HUDEP-2 (cell line): ENCODE results near the gene NACC2.
A peak's percentile ranks its signal among the peaks of the same experiment; 100 is the strongest.

Experiments
- DNase-seq, 76 experiments: peaks; one replicate each; lab custom pipeline; 2025; ENCODE audit not compliant: unreplicated experiment in 76 of 76; lab: John Stamatoyannopoulos, UW

NACC2 gene

DNA sequence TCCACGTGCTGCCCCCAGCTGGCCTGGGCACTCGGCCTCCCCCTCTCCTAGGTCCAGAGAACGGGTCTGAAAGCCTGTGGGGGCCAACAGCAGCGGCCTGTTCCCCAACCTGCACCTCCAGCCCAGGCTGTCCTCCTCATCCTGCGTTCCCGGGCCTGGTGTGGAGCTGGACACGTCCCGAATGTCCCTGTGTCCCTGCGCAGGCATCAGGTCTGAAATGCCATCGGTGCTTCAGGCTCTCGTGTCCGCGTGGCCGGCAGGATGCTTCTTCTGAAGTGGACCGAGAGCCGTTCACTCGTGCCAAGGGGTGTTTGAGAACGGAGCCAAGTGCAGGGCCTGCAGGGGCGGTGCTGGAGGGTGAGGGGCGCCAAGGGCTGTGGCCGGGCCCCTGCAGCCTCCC lies 109.2 kb downstream of the NACC2 start:
- no peak for DNase-seq

DNA sequence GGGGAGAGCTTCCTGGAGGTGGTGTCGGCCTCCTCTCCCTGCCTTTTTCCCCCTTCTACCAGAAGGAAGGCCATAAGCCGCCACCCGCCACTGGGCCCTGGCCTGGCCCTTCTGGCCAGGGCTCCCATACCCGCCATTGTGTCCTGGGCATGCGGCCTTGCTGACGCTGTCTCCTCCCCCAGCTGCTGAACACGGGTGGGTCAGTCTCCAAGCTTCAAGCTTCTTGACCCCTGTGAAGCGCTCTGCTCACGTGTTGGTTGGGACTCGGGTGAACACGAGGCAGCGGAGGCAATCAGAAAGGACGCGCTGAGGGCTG lies 109.7 kb downstream of the NACC2 start:
- DNase-seq = no peak

DNA sequence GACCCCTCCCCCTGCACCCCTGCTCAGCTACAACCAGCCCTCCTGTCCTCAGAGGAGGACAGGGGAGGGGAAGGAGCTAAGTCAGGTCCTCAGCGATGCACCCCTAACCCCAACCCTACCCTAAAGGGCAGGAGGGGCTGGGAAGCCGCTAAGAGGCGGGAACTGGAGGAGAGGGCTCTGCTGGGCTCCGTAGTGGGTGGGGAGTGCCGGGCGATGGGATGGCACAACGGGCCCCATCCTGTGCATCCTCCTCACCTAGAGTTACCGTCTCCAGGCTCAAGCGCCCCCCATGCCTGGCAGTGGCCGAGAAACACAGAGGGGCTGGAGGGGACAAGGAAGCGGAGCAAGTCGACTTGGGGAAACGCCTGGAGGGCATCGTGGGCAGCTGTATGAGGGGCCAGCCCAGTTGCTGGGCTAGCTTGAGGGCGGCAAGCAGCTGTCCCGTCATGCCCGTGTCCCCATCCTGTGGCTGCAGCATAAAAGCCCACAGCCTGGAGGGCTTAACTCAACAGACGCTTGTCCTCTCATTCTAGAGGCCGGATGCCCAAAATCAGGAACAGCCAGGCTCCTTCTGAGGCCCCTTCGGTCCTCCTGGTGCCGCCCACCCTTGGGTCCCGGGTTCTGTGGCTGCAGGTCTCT lies 110.9 kb downstream of the NACC2 start:
- no peak for DNase-seq

DNA sequence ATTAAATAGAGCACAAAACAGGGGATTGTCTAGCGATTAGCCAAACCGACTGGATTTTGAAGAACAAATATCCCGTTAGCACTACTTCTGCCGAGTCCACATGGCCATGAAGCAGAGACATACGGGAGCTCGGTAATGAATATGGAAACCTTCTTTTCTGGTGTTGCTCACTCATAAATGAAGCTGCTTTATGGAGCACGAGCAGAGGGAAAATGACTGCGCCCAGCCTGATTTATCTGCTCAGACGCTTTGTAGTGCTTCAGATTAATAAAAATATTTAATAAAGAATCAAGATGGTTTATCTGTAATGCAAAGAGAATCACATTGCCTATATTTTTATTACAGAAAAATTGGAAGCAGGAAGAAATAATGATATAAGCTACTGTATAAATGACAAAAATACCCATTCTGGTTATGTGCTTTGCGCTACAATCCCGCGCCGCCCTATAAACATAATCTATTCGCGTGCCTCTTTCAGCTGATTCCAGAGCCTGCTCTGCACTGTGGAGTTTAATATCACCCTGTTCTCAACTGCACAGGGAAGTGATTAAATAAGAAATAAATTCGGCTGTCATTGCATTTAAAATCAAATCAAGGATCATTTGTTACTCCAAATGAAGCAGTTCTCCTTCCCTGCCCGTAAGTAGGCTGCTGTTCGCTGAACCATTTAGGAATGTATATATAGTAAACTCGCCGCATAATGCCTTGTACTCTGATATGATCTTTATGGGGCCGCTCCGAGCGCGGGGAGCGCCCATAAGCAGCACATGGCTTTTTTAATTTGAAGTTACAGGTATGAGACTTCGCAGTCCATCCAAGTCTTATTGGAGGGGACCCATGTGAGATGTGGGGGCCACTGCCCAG lies 111.6 kb downstream of the NACC2 start:
- DNase-seq = no peak

DNA sequence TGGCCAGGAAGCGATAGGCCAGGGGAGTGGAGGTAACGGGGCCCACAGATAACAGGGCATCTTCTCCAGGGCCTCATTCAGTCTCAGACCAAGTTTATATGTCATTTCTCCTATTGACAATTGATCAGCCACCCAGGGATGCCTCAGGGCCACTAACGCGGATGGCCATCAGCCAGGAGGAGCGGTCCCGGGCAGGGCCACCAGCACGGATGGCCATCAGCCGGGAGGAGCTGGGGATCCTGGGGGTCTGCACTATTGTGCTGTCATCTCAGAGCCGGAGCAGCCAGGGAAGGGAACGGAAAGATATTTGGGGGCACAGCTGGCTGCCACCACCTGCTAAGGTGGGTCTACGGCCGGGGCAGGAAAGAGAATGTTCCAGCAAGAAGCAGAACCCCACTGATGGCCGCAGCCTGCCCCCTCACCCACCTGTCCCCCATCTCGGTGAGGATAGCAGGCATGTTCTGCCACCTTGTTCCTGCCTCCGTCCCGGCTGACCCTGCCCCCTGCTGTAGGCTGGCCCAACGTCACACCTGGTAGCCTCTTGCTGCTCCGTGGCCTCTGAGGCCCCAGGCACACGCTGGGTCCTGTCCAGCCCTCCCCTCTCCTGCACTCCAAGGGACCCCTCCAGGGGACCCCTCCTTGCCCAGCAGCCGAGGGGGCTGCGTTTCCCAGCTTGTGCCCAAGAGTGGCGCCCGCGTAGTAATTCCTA lies 112.4 kb downstream of the NACC2 start:
- no peak for DNase-seq

DNA sequence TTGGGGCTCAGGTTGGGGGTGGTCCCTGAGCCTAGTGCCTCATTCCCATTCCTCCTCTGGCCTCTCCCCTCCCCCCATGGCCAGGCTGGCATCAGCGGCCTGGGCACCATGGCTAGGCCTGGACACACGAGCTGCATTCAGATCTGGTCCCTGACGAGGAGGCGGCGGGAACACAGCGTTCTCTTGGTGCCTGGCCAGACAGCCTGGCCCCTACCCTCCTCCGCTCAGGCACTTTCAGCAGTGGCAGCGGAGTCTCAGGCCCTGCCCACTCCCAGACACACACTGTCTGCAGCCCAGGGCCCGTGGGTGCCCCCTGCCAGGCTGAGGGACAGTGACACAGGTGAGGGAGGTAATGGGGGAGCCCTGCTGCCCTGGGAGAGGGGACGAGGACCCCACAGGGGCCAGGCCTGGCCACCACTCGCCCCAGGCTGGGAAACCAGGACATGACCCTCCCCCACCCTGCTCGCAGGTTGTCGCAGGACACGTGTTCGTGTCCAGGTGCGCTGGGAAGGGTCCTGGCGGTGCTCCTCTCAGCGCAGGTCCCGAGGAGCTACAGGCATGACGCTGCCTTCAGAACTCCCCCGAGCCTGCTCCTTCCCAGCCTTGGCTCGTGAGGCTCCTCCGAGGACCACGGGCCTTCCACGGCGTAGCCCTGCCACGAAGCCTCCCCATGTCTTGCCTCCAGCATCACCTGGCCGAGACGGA lies 114.0 kb downstream of the NACC2 start:
- no peak for DNase-seq

DNA sequence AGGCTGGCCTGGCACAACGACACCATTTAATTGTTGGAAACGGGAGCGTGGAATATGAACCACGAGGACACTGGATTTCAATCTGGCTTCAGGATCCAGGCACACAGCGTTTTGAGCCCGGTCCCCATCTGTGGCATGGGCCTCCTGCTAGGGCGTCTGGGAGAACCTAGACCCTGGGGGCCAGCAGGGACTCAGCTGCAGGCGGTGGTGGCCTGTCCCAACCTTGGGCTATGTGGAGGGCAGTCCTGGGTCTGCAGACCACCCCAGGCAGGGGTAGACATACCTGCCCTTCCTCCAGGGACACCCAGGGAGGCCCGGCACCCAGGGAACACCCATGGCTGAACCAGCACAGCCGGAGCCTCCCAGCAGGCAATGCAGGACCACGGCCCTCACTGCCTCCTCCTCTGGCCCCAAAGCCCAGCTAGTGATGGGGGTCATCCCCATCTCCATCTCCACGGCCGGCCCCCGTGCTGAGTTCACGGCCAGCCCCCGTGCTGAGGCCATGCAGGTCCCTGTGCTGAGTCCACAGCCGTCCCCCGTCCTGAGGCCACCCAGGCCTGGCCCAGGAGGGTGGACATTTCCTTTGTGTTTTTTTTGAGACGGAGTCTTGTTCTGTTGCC lies 115.4 kb downstream of the NACC2 start:
- no peak for DNase-seq

DNA sequence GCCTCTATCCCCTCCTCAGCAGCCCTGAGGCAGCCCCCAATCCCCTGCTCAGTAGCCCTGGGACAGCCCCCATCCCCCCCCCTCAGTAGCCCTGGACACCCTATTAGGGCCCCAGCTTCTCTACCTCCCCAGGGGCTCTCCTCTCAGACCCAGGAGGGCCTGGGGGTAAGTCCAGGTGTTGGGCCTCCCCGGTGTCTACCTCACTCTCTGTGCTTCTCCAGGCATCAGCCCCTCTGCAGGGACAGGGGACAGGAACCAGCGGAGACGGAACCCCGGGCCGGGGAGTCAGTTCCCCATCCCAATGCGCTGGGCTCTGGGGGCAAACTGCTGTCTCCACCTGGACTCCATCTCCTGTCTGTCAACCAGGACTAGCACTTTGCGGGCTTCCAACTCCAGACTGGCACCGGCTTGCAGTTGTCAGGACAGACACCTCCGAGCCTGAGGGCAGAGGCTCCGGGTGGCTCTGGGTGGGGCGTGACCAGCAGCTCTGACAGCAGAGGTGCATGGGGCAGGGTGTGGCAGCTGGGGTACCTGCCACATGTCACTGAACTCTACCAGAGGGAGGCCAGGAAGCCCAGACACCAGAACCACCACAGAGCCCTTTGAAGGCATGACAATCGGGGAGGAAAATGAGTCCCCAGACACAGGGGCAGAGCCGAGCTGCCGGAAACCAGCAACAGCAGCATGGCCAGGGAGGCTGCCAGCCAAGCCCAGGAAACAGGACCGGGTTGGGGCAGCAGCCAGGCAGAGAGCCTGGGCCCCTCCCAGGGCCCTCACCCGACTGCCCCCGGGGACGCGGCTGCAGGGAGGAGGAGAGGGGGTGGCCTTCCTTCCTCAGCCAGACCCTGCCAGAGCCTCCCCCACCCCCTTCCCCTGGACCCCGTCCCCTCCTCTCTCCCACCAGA lies 116.2 kb downstream of the NACC2 start:
- peak in 1 of 76 experiments; percentile 30 for DNase-seq

DNA sequence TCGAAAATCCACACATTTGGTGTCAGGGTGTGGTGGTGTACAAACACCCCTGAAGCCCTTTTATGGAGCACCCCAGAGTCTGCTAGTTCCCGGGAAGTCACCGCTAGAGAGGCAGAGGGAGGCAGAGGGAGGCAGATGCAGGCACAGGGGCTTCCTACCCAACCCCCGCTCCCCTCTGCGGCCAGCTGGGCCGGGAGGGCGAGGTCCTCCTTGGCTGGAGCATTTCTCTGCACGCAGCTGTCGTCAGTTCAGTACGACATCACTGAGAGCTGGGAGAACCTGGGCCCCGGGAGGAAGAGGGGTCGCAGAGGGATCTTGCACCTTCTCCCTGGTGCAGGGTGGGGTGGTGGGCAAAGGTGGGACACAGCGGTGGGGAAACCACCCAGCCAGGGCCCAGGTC lies 118.1 kb downstream of the NACC2 start:
- DNase-seq = no peak

DNA sequence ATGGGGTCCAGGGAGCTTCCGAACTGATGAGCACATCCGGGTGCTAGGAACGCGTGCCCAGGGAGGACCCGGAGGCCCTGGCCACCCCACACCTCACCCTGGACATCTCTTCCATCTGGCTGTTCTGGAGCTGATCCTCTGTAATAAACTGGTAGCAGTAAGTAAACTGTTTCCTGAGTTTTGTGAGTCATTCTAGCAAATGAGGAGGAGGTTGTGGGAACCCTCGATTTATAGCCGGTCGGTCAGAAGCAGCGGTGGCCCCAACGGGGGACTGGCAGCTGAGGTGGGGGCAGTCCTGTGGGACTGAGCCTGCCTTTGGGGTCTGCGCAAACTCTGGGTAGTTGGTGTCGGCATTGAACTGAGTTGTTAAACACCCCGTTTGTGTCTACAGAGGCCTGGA lies 118.6 kb downstream of the NACC2 start:
- no peak for DNase-seq

DNA sequence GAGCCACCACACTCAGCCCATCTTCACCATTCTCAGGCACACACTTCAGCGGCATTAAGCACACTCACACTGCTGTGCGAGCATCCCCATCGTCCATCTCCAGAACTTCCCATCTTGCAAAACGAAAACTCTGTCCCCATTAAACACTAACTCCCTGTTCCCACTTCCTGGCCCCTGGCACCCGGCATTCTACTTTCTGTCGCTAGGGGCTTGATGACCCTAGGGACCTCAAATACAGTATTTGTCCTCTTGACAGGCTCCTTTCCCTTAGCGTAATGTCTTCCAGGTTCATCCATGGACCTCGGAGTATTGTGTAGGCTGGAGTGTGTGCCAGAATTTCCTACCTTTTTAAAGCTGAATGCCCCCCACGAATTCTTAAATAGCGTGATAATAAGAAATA lies 119.3 kb downstream of the NACC2 start:
- DNase-seq = no peak

DNA sequence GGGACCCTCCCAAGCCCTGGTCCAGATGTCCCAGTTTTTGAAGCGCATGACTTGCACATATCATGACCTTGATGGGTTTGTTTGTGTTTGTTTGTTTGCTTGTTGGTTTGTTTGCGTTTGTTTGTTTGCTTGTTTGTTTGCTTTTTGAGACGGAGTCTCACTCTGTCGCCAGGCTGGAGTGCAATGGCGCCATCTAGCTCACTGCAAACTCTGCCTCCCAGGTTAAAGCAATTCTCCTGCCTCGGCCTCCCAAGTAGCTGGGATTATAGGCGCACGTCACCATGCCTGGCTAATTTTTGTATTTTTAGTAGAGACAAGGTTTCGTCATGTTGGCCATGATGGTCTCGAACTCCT lies 120.9 kb downstream of the NACC2 start:
- no peak for DNase-seq

DNA sequence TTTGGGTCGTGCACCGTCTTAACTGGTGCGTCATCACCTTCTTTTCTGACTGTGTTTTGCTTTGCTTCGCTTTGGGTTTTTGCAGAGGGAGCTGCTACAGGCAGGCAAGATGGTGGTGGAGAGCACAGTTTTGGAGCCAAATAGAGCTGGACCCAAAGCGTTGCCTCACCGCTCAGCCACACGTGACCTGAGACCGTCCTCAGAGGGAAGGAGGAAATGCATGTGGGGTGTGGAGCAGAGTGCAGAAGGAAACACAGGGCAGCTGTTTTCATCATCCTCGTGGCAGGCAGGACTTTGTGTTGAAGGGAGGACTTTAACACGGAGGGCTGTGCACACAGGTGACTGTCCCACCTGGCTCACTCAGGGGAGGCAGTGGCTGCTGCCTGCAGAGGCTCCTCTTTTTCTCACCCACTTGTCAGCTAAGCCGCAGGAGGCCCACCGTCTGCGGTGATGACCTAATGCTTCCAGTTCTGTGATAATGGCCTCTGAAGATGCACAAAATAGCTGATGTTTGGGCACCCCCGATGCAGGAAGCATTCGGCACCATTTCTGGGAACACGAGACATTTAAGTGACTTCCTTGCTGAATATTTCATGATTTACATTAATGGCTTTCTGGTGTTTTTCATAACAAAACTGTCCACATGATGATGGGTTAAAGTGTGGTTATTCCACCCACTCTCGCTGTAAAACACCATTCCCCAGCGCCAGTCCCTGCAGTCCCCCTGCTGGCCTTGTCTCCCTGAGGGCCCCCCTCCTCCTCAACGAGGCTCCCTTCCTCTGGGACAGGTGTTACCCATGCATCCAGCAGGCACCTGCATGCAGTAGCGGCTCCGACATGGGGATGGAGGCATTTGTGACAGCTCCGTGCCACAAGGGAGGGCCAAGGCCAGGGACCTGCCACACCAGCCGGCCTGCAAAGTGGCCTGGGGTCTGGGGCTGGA lies 121.5 kb downstream of the NACC2 start:
- DNase-seq = no peak

DNA sequence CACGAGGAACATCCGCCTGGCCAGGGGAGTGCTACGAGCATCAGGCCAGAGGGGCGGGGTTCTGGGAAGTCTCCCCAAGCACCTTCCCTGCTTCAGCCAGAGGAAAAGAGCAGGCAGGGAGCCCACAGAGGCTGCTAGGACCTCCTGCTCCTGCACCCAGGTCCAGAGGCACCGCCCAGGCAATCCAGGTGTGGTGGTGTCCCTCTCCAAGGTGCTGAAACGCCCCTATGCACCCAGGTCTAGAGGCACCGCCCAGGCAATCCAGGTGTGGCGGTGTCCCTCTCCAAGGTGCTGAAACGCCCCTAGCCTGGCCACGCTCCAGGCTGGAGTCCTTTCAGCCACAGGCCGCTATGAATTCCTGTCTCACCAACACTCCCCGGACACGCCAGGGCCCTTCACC lies 123.2 kb downstream of the NACC2 start:
- DNase-seq = no peak

DNA sequence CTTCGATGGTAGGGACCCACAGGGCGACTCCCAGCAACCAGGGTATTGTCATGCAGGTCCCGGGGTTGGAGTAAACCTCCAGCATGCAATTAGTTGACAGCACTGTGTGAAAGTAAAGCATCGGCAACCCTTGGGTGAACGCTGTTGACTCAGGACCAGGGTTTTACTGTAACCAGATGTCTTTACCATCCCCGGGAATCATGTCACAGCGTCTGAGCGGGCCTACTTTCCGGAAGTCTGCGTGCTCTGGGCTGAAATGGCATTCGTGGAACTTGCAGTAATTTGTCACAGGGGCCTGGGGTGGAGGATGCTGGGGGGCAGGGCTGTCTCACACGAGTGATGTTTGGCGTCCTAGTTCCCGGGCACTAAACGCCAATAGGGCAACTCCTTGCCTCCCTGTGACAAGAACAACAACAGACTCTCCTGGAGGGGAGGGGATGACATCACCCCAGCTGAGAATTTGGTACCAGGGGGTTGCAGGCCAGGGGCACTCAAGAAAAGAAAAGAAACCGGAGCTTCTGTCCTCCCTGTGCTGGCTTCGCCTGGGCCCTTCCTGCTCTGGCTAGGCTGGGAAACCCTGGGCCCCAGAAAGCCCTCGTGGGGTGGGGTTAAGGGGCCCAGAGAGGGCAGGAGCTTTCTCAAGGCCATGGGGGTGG lies 123.8 kb downstream of the NACC2 start:
- DNase-seq = no peak

DNA sequence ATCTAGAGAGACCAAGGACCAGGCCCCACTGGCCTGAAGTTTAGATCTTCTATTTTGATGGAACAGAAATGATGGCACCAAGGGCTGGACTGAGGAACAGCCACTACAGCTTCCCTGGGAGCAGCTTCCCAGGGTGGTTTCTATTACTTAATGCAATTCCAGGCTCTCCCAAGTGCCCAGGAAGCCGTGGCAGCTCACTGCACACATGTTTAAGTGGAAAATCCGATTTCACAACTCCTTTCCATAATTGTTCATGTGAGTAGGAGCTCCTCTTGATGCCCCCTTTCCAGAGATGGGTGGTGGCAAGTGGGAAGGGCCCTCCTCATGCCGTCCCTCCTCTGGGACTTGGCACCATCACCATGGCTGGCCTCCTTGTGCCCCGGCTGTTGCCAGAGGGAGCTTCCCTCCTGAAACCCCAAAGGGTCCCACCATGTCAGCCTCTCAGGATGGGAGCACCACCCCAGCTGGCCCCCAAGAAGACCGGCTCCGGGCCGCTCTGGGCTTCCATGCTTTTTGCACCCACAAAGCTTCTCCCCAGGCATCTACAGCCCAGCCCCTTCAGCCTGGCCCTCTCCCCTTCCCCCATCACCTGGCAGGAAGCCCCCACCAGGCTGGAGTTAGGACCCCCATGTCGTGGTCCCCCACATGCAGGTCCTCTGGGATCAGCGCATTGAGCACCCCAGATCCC lies 124.8 kb downstream of the NACC2 start:
- DNase-seq = no peak

DNA sequence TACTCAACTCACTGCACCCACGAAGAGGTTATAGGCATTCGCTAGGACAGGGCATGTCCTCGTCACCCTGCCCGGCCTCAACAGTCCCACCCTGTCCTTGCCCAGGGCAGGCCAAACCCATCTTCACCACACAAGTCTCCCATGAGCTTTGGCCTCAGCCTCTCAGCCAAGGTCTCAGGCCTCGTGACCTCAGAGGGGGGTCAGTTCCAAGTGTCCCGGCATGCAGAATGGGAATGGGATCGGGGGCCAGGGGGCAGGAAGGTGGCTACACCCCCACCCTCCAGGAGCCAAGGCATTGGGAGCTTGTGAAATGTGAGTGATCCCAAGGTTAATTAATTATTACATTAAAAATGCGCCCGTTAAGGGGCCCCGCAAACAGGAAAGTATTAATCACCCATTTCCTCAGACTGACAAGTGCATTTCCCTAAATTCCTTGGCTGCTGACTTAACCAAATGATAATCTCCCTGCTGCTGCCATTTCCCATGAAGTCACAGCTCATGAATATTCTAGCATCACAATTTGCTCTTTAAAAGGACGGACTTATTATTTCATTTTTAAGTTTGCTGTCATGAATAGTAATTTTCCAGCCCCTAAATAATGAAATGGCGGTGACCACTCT lies 125.9 kb downstream of the NACC2 start:
- no peak for DNase-seq
